Measurements from ENCODE around the gene ETV2. TPM values are rescaled to one million over a fixed set of nuclear protein-coding genes. Genes with fewer than 3 reads are reported as not detected.

Gene ETV2
- total RNA-seq, 1 donor from 2014 or later = not detected

DNA sequence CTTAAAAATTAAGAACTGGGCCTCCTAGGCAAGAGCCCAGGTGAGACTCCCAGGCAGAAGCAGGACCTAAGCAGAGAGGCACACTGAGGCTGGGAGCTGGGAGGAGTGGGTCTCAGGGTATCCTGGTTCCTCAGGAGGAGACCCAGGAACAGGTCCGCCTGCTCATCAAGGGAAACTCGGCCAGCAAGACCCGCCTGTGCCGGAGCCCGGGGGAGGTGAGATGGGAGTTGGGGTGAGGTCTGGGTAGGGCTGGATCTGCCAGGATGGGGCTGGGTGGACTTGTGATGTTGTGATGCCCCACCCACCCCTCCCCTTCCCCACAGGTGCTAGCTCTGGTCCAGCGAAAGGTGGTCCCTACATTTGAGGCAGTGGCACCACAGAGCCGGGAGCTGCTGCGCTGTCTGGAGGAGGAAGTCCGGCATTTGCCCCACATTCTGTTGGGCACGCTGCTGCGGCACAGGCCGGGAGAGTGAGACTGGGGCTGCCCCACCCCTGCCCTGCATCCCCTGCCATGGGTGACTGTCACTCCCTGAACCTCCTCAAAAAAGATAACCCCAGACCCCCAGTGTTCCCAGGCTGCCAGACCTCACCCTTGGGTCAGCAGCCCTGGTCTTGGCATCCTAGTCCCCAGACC lies 22.1 kb upstream of the ETV2 start:
- intact Hi-C loops (cut with micrococcal nuclease) = no loop called here
- CTCF ChIA-PET = no interaction called here
- Mint-ChIP-seq H3K27me3 (no peaks in the 10 kb centered on the region), H3K36me3 (ENCODE audit: low read depth) (peaks cover 48% of the 10 kb centered on the region), H3K27ac (no peak overlapping the region), H3K4me1 (peaks cover 1% of the 10 kb centered on the region), H3K9me3 (no peaks in the 10 kb centered on the region), H3K4me3 (no peak overlapping the region)
- TF ChIP-seq CTCF (IDR thresholded peaks at IDR 0.05) = no peak
- DNase-seq (no peak), ATAC-seq (ENCODE audit: low read depth) (no peak)
- POLR2A ChIA-PET = interaction anchor here (0.6 kb wide), 1 partner anchor 24 kb away, joined by 4 read pairs; no protein-coding TSS in a partner anchor

DNA sequence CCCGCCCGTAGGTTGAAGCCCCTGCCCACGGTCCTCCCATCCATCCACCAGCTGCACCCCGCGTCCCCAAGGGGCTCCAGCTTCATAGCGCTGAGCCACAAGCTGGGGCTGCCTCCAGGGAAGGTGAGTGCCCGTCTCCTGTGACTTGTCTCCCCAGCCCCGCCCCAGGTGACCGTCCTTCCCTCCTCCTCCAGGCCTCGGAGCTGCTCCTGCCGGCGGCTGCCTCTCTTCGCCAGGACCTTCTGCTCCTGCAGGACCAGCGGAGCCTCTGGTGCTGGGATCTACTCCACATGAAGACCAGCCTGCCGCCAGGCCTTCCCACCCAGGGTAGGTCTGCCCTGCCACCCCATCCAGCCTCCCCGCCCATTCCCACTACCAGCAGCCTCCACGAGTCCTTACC lies 21.5 kb upstream of the ETV2 start:
- Mint-ChIP-seq H3K27me3 (no peaks in the 10 kb centered on the region), H3K4me3 (no peak overlapping the region), H3K4me1 (no peaks in the 10 kb centered on the region), H3K9me3 (no peaks in the 10 kb centered on the region), H3K36me3 (ENCODE audit: low read depth) (peaks cover 45% of the 10 kb centered on the region), H3K27ac (no peak overlapping the region)
- ATAC-seq (ENCODE audit: low read depth) = no peak
- ChIA-PET POLR2A (no interaction called here), CTCF (no interaction called here)
- DNase-seq = no peak
- intact Hi-C loops (cut with micrococcal nuclease) = no loop called here
- no peak for TF ChIP-seq CTCF (IDR thresholded peaks at IDR 0.05)

DNA sequence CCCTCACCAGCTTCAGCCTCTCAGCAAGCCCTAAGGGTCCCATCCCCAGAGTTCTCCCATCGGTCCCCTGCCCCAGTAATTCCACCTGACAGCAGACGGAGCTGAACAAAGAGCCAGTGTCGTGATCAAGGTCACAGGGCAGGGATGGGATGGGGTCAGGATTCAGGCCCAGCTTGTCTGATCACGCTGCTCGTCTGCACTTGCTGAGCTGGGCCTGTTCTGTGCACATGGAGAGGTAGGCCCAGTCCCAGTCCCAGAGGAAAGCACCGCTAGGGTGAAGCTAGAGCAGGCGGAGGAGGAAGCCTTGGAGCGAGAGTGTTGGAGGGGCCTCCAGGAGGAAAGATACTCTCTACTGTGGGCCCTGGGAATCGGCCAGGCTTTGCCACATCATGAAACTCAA lies 19.8 kb upstream of the ETV2 start:
- no peaks in the 10 kb centered on the region for H3K27me3 Mint-ChIP-seq
- POLR2A ChIA-PET = interaction anchor here (0.5 to 1.7 kb wide), 2 partner anchors 12 to 14 kb away, joined by 5 to 7 read pairs; no protein-coding TSS in a partner anchor

GRCh38 chr19:35622750-35623149 lies 18.8 kb upstream of the ETV2 start:
- Mint-ChIP-seq H3K27ac (no peak overlapping the region), H3K9me3 (no peaks in the 10 kb centered on the region), H3K4me1 (no peaks in the 10 kb centered on the region), H3K4me3 (no peak overlapping the region), H3K27me3 (no peaks in the 10 kb centered on the region), H3K36me3 (ENCODE audit: low read depth) (peaks cover 32% of the 10 kb centered on the region)
- no peak for TF ChIP-seq CTCF (IDR thresholded peaks at IDR 0.05)
- intact Hi-C loops (cut with micrococcal nuclease) = no loop called here
- ATAC-seq (ENCODE audit: low read depth) (no peak), DNase-seq (no peak)
- CTCF ChIA-PET = no interaction called here
- POLR2A ChIA-PET = interaction anchor here (1.1 to 1.7 kb wide), 2 partner anchors 10 to 13 kb away, joined by 3 to 5 read pairs; partner anchors contain the start of gene HAUS5

More for the DNA sequence above, 19.8 kb upstream of the ETV2 start:
- no peak for ATAC-seq (ENCODE audit: low read depth)
- Mint-ChIP-seq H3K4me3 (no peak overlapping the region), H3K4me1 (no peaks in the 10 kb centered on the region), H3K9me3 (no peaks in the 10 kb centered on the region), H3K36me3 (ENCODE audit: low read depth) (peaks cover 41% of the 10 kb centered on the region), H3K27ac (no peak overlapping the region)
- DNase-seq = no peak
- TF ChIP-seq CTCF (IDR thresholded peaks at IDR 0.05) = no peak
- CTCF ChIA-PET = no interaction called here
- intact Hi-C loops (cut with micrococcal nuclease) = no loop called here

GRCh38 chr19:35623327-35624010 lies 18.1 kb upstream of the ETV2 start:
- POLR2A ChIA-PET = interaction anchor here (0.6 to 1.7 kb wide), 5 partner anchors 11 to 35 kb away, joined by 3 to 20 read pairs (median 5); partner anchors contain the start of gene HAUS5
- Mint-ChIP-seq H3K27ac (no peak overlapping the region), H3K27me3 (no peaks in the 10 kb centered on the region), H3K4me3 (no peak overlapping the region), H3K4me1 (peaks cover 4% of the 10 kb centered on the region), H3K9me3 (no peaks in the 10 kb centered on the region), H3K36me3 (ENCODE audit: low read depth) (peaks cover 29% of the 10 kb centered on the region)
- TF ChIP-seq CTCF (IDR thresholded peaks at IDR 0.05) = no peak
- no peak for DNase-seq
- intact Hi-C loops (cut with micrococcal nuclease) = no loop called here
- no peak for ATAC-seq (ENCODE audit: low read depth)
- CTCF ChIA-PET = no interaction called here
